Activated CD4-positive, alpha-beta T cell treated with anti-CD3 and anti-CD28 coated beads, Interleukin-10, Interleukin-2, amounts not matched to agents 100 ng/mL and 50 ng/mL, durations not matched to agents 16 hours and 8 hours (primary cell): Measurements from ENCODE around the gene BCAS1.

Experiments used
- DNase-seq: peaks from one replicate; pipeline ENCODE4 v3.0.0-alpha.2; 2020

Gene BCAS1, protein sequence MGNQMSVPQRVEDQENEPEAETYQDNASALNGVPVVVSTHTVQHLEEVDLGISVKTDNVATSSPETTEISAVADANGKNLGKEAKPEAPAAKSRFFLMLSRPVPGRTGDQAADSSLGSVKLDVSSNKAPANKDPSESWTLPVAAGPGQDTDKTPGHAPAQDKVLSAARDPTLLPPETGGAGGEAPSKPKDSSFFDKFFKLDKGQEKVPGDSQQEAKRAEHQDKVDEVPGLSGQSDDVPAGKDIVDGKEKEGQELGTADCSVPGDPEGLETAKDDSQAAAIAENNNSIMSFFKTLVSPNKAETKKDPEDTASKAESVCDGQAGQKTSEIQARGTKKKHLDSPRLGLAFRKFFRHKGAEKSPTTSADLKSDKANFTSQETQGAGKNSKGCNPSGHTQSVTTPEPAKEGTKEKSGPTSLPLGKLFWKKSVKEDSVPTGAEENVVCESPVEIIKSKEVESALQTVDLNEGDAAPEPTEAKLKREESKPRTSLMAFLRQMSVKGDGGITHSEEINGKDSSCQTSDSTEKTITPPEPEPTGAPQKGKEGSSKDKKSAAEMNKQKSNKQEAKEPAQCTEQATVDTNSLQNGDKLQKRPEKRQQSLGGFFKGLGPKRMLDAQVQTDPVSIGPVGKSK

DNA sequence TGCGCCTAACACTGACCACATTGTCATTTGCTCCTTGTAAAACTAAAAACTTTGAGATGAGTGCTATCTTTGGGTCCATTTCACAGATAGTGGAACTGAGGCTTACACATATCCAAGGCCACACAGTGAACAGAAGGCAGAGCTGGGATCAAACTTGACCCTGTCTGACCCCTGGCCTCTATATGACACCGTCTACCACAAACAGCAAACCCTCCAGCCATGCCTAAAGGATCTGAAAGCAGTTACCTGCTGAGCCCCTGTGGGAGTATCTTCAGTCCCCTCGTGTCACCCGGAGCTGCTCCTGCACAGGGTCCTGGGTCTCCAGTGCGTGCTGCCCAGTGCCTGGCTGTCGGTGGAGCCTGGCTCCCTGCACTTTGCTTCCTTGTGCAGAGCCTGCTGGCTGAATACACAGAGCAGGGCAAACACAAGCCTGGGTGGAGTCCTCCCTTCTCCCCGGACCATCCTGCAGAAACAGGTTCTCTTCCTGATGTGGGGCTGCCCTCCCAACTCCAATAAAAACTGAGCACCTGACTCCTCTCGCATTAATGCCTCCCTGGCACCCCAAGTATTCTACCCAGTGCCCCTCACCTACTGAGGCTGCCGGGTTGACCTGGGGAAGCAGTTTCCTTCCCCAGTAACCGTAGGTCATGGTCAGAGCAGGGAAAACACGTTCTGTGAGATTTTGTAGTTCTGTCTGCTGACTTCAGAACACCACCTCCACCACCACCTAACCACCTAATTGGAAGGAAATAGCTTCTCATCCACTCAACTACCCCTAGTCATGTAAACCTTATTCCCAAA, at the start of gene BCAS1:
BCAS1 (minus strand) TSS at position 408 of the 801 bp plus-strand sequence. CDS start 11,876 bp downstream, outside the sequence.
- no peak for DNase-seq

DNA sequence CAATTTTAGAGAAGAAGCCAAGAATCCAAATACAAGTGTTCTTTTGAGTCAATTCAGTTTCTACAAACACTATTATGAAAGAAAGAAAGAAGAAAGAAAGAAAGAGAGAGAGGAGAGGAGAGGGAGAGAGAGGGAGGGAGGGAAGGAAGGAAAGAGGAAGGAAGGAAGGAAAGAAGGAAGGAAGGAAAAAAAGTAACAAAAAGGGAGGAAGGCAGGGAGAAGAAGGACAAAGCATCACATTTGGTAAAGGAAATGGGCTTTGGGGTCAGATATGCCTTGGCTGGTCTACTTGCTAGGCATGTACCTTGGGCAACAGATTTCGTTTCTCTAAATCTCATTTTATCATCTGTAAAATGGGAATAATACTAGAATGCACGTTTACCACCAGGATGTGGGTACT, 49.4 kb upstream of the BCAS1 start:
- DNase-seq: no peak

DNA sequence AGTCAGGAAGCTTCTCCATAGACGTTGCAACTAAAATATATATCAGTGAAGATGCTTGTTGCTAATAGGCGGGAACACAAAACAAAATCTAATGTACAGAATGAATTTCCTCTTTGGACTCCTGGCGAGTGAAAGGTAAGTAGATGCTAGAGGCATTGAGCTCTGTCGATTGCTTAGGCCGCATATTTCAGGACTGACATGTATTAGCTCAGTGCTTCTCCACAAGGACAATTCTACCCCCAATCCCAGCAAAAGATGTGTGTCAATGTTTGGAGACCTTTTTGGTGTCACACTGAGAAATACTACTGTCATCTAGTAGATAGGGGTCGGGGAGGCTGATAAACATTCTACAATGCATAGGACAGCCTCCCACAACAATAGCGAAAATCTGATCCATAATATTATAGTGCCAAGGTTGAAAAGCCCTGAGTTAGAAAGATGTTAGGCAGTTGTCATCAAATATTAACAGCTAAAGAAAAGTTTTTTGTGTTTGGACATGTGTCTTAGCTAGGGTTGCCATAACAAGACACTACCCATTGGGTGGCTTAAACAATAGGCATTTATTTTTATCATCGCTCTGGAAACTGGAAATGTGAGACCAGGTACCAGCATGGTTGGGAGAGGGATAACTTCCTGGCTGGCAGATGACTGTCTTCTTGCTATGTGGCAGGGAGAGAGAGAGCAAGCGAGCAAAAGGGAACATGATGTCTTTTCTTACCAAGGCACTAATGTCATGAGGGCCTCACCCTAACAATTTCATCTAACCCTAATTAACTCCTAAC, 48.0 kb upstream of the BCAS1 start:
- no peak for DNase-seq

DNA sequence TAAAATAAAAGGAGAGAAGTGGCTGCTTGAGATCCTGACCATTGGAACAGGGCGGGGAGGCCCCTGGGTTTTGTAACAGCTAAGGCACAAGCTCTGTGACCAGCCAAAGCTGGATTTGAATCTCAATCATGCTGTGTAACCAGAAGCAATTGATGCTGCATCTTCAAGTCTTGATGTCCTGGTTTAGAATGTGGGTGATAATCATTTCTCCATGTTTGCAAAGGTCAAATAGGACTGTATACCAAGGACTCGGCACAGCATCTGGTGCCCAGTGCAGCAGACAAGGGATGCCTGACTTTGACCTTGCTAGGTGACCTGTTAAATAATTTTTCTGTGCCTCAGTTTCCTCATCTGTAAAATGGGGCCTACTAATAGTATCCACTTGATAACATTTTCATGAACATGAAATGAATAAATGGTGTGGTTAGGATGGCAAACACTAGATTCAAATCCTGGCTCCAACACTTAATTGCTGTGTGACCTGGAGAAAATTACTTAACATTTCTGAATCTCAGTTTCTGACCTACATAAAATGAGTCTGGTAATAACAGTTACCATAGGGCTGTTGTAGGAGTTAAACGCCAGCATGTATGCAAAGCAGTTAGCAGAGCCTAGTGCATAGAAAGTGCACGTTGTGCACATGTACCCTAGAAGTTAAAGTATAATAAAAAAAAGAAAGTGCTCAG, 46.3 kb upstream of the BCAS1 start:
- DNase-seq: no peak

DNA sequence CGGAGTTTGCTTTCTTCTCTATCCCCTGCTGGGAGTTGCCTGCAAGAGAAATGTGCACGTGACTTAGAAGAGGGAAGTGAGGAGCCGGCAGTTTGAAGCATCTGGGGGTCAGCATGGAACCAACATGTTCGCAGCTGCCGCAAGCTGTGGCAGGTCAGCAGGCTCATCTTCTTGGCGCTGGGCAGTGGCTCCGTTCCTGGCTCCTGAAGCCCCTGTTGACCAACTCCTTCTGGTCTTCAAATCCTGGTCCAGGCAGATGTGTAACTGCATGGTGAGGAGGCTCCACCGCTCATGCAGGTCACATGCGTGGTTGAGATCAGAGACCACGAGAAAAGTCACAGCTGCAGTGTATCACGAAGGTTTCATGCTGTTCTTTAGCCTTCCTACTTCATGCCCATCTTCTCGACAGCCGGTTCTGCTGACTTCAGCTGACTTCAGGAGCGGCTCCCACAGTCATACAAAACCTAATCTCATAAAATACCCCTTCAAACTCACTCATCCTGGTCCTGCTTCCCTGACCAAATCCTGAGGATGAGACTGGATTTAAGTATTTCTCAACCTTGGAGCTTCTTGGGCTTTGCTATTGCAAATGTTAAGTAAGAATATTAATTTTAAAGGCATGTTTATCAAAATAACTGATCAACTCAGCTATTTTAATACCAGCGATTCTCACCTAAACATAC, 44.9 kb upstream of the BCAS1 start:
- DNase-seq: no peak

DNA sequence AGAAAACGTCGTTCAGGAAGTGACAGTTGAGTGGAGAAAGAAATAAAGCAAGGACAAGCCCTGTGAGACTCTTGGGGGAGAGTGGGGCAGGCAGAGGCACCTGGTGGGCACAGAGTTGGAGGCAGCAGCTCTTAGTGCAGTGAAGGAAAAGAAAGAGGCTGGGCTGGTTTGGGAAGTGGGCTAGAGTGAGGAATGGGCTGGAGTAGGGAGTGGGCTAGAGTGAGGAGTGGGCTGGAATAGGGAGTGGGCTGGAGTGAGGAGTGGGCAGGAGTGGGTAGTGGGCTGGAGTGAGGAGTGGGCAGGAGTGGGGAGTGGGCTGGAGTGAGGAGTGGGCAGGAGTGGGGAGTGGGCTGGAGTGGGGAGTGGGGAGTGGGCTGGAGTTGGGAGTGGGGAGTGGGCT, 43.7 kb upstream of the BCAS1 start:
- no peak for DNase-seq

DNA sequence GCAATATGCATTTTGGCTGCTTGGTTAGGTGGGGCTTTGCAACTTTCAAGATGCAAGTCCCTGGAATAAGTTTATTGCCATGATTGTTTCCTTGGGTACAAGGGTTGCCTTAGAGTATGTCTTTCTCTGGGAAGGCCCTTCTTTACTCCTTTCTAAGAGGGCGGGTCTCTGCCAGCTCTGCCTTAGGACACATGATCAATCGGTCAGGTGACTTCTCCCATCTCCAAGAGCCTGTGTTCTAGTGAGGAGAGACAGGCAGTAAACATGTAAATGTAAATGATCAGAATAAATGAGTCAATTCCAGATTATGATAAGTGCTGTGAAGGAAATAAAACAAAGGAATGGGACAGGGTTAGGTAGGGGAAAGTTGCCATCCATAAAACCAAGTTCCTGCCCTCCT, 43.2 kb upstream of the BCAS1 start:
- no peak for DNase-seq

DNA sequence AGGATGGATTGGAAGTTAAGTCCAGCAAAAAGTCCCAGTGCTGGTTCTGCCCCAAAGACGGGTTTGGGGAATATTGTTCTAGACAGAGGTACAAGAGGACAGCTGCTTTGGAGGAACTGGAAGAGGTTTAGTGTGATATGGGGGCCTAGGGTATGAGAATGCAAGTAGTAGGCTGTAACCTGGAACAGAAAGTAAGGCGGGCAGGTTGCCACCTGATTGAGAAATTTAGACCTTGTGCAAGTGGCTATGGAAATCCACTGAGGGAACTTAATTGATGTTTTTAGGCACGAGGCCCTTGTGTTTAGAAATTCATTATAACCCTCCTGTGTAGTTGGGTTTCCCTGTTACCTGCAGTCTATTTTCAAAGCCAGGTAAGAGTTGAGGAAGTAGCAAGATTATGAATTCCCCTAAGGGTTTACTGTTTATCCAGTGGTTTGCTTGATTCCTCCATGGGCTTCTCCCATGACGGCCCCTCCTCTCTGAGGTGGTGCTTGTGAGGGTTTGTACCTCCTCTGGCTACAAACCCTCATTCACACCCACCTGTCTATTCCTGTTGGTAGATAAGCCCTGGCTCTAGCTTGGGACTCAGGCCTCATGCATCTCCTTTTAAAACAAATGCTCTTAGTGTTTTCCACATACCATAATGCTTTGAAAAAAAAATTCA, 42.0 kb upstream of the BCAS1 start:
- no peak for DNase-seq

DNA sequence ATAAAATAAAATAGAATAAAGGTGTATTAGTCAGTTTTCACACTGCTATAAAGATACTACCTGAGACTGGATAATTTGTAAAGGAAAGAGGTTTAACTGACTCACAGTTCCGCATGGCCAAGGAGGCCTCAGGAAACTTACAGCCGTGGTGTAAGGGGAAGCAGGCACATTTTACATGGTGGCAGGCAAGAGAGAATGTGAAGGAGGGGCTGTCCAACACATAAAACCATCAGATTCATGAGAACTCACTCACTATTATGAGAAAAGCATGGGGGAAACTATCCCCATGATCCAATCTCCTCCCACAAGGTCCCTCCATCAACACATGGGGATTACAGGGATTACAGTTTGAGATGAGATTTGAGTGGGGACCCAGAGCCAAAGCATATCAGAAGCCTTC, 41.1 kb upstream of the BCAS1 start:
- DNase-seq: no peak

DNA sequence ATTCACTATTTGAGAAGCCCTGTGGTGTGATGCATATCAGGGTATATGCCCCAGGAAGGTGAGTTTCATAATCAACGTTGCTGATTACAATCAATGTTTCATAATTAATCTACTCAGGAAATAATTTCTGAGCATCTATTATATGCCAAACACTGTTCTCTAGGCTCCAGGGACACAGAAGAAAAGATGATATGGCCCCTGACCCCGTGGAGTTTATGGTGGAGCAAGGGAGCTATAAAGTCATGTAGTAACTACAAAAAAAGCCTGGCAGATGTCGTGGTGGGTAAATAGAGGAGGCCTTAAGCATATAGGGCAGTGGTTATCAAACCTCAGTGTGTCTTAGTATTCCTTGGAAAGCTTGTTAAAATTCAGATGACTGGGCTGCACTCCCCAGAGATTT, 40.1 kb upstream of the BCAS1 start:
- peak; percentile 33 for DNase-seq

DNA sequence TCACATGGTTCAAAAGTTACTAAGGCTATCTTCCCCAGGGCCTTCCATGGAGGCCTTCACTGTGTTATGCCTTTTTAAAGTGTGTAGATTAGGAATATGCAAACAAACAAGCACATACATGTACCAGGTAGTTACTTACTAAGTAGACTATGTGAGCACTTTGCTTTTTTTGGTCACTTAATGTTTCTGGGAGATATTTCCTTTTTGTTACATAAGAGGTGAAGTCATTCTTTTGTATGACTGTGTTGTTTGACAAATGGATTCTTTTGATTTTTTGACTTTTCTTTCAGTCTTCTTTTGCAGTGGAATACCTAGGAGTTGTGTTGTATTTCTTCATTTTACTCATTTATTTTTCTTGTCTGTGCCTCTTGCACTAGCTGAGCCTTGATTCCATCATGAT, 39.6 kb upstream of the BCAS1 start:
- no peak for DNase-seq

DNA sequence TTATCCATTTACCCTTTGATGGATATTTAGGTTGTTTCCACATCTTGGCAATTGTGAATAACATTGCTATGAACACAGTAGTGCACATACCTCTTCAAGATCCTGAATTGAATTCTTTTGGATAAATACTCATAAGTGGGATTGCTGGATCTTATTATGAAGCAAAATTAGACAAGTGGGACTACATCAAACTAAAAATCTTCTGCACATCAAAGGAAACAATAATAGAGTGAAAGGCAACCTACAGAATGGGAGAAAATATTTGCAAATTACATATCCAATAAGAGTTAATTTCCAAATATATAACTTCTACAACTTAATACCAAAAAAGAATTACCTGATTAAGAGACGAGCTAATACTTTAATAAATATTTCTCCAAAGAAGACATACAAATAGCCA, 38.4 kb upstream of the BCAS1 start:
- DNase-seq: no peak

DNA sequence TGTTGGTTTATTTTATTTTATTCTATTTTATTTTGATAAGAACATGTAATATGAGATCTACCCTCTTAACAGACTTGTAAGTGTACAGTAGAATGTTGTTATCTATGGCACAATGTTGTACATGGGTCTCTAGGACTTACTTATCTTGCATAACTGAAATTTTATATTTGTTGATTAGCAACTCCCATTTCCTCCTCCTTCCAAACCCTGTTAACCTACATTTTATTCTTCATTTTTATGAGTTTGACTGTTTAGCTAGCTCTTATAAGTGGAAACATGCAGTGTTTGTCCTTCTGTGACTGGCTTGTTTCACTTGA, 37.9 kb upstream of the BCAS1 start:
- DNase-seq: no peak

DNA sequence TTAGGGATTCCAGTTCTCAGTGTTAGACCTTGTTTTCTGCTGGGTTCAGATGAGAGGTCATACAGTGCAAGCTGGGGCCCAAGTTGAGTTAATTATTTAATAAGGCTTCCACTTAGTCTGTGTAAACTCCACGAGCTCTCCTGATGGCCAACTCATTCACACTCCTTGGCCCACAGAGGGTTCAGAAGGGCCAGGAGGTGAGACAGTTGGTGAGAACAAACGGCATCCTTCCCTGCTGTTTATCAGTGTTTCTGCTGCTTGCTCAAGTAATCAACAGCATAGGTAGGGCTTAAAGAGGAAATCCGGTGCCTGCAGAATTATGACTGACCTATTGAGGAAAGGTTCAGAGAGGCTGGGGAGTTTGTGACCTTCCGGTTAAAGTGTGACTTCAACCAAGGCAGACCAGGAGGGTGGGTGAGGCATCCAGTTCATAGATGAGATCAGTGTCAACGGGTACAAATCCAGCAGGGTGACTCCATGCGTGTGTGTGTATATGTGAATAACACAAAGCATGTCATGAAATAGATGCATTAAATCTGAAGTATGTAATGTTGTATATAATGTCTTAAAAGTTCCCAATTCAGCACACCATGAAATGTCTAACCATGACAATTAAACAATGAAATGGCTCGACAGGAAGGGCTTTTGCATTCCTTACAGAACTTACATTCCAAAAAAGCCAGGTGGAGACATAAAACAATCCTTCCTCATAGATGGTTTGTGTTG, 37.4 kb upstream of the BCAS1 start:
- DNase-seq: no peak

DNA sequence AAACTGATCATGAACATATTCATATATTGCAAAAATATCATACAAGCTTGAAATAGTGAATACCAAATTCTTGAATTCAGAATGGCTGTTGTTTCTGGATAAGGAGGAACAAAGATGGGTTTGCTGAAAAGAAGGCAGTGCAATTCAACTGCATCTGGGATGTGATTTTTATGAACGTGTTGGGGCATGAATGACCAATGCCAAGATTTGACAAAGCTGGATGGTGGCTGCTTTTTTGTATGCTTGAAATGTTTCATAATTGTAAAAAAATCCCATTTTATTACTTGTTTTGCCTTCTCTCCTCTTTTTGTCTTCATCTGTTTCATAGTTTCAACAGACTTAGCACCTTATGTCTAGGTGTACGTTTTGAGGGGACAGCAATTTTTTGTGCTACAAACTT, 36.8 kb upstream of the BCAS1 start:
- DNase-seq: no peak

DNA sequence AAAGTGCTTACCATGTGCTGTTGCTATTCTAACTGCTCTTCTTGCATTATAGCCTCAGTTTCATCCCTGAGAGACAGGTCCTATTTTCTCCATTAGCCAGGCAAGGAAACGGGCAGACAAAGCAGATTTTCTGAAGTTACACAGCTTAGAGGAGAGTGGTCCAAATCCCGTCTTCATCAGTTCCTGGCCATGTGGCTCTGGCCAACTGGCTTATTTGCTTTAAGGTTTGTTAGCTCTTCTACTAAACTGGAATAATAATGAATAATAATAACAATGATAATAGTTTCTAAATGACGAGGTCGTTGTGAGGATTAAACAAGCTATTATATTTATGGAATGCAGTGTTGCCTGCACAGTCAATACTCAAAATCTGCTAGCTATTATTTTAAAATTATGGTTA, 35.8 kb upstream of the BCAS1 start:
- no peak for DNase-seq

DNA sequence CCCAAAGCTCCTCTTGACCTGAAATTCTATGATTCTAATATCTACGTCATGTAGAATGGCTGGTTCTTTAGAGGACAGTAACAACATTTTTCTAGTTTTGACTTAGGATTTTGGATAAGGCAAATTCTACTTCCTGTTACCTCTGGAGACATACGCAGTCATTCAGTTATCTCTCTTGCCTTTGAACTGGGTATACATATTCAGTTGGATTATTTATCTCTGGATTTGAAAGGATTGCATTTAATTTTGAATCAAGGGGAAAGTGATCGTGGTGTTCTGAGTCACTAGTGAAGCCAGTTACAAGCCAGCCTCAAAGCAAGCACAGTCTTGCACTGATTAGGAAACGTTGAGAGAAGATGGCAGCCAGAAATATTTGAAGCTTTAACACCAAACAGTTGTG, 35.3 kb upstream of the BCAS1 start:
- DNase-seq: no peak

DNA sequence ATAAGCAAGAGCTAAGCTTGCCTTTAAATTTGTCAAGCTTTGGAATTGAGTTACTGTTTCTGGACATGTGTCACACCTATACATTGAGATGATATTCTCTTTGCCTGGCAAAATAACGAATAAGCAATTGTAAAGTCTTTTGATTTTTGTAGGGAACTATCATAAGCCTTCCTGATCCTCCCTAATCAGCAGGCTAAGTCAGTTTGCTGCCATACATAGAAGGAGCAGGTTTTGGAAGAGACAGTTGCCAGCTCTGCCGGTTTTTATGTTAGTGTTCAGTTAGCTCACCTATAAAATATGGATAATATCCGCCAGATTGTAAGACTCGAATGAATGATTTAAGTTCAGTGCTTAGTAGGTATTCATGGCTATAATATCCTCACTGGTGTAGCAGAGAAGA, 34.4 kb upstream of the BCAS1 start:
- no peak for DNase-seq

DNA sequence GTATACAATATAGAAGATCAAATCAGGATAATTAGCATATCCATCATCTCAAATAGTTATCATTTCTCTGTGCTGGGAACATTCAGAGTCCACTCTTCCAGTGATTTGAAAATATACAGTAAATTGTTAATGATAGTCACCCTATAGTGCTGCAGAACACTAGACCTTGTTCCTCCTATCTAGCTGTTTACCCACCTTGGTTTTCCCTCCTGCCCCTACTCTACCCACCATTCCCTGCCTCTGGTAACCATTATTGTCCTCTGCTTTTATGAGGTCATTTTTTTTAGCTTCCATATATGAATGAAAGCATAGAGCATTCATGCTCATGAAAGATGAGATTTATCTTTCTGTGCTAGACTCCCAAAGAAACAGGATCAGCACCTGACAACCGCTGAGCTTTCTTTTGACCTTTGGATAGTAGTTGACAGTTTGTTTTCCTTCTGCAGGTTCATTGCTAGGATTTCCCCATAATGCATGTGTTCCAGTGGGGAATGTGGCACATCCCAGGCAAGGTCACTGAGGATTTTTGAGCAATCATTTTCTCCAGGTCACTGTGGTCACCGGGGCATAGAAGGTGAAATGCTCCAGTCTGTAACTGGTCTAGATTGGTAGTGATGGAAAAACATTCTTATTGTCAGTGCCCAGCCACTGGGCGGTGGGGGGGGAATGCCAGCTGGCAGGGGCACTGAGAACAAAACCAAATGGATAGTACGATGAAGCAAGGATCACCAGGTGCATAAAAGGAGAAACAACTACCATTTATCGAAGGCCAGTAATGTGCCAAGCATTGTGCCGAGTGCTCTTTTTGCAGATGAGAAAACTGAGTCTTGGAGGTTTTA, 33.6 kb upstream of the BCAS1 start:
- no peak for DNase-seq
